OCI-LY1 (cell line): ENCODE measurements around the gene FAM13A.

Source experiments
- EZH2 ChIP-seq: fragments of 200-600 bp; sonication (generic), shearing (Covaris generic); IDR thresholded peaks from 2 replicates; pipeline ENCODE4 v1.8.0; 2017; ENCODE audit warnings: borderline replicate concordance, mixed run types, mild to moderate bottlenecking, antibody characterized with exemption, low read length, moderate library complexity, mixed read lengths
- TF ChIP-seq, protein P1 (sequence below): fragments of 200-600 bp; sonication (generic), shearing (Covaris generic); IDR thresholded peaks from 2 replicates; pipeline ENCODE4 v1.5.1; 2017; ENCODE audit warnings: mild to moderate bottlenecking, antibody characterized with exemption, low read length, moderate library complexity, mixed read lengths

DNA sequence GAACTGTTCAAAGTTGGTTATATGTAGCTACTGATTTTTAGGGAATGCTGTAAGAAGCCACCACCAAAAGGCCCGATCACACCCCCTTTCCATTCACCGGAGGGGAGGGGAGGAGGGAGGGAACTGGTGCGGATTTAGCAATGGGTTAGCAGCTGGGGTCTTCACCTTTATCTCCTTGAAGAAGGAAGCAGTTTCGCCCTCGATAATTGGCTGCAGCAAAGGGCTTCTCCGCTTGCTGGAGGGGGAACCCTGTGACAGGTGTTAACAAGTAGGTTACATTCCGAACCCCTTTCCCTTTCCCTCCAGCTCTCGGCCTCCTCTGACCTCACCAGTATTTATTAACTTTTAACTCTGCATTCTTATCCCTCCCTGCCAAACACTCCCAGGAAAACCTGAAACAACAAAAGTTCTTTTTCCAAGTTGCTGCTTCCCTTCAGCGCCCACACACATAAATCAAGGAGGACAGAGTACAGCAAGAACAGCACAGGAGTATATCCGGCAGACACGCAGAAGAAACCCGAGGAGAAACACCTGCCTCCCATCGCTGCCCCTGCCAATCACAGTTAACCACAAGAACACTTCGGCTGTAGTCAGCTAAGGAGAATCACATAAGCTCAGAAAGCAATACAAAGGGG is 319.6 kb downstream of the FAM13A start:
- TF ChIP-seq, protein P1, sequence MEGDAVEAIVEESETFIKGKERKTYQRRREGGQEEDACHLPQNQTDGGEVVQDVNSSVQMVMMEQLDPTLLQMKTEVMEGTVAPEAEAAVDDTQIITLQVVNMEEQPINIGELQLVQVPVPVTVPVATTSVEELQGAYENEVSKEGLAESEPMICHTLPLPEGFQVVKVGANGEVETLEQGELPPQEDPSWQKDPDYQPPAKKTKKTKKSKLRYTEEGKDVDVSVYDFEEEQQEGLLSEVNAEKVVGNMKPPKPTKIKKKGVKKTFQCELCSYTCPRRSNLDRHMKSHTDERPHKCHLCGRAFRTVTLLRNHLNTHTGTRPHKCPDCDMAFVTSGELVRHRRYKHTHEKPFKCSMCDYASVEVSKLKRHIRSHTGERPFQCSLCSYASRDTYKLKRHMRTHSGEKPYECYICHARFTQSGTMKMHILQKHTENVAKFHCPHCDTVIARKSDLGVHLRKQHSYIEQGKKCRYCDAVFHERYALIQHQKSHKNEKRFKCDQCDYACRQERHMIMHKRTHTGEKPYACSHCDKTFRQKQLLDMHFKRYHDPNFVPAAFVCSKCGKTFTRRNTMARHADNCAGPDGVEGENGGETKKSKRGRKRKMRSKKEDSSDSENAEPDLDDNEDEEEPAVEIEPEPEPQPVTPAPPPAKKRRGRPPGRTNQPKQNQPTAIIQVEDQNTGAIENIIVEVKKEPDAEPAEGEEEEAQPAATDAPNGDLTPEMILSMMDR = no peak
- no peak for TF ChIP-seq EZH2
